ENCODE measurements around the gene SPAG9.
A peak's percentile ranks its signal among the peaks of the same experiment; 100 is the strongest.

SPAG9 gene, protein sequence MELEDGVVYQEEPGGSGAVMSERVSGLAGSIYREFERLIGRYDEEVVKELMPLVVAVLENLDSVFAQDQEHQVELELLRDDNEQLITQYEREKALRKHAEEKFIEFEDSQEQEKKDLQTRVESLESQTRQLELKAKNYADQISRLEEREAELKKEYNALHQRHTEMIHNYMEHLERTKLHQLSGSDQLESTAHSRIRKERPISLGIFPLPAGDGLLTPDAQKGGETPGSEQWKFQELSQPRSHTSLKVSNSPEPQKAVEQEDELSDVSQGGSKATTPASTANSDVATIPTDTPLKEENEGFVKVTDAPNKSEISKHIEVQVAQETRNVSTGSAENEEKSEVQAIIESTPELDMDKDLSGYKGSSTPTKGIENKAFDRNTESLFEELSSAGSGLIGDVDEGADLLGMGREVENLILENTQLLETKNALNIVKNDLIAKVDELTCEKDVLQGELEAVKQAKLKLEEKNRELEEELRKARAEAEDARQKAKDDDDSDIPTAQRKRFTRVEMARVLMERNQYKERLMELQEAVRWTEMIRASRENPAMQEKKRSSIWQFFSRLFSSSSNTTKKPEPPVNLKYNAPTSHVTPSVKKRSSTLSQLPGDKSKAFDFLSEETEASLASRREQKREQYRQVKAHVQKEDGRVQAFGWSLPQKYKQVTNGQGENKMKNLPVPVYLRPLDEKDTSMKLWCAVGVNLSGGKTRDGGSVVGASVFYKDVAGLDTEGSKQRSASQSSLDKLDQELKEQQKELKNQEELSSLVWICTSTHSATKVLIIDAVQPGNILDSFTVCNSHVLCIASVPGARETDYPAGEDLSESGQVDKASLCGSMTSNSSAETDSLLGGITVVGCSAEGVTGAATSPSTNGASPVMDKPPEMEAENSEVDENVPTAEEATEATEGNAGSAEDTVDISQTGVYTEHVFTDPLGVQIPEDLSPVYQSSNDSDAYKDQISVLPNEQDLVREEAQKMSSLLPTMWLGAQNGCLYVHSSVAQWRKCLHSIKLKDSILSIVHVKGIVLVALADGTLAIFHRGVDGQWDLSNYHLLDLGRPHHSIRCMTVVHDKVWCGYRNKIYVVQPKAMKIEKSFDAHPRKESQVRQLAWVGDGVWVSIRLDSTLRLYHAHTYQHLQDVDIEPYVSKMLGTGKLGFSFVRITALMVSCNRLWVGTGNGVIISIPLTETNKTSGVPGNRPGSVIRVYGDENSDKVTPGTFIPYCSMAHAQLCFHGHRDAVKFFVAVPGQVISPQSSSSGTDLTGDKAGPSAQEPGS (N-terminal part only)

DNA sequence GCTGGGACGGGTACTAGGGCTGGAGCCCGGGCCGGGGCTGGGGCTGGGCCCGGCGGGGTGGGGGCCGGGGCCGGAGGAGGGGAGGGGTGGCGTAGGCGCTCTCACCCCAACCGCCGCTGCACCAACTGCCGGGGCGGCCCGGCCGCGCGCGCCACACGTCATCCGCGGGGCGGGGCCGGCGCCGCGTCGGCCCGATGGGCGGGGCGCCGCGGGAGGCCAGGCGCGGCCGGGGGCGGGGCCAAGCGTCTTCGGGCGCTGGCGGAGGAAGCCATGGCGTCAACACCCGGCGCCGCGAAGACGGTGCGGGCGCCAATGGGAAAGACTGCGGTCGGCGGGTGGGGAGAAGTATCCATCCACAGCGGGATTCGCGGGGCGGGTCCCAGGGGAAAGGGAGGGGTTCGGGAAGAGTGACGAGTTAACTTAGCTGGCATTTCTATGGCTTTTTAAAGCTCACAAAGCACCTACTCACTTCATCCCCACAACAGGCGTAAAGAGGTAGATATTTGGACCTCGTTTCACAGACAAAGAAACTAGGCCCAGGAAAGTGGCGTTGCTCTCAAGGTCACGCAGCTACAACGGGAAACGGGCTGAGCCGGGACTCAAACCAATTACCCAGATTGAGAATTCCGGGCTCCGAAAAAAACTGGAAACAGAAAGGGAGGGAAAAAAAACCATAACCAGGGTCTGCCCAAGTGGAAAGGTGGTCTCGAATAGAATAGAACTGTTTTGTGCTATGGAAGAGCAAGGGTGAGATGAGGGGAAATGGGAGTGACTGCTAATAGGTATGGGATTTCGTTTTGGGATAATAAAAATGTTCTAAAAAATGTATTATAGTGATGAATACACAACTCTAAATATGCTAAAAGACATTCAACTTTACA is at the start of gene SPAG9:
SPAG9 (minus strand) TSS at position 130 of the 881 bp plus-strand sequence. CDS start 212 bp downstream, outside the sequence.
- TF ChIP-seq, protein P1, sequence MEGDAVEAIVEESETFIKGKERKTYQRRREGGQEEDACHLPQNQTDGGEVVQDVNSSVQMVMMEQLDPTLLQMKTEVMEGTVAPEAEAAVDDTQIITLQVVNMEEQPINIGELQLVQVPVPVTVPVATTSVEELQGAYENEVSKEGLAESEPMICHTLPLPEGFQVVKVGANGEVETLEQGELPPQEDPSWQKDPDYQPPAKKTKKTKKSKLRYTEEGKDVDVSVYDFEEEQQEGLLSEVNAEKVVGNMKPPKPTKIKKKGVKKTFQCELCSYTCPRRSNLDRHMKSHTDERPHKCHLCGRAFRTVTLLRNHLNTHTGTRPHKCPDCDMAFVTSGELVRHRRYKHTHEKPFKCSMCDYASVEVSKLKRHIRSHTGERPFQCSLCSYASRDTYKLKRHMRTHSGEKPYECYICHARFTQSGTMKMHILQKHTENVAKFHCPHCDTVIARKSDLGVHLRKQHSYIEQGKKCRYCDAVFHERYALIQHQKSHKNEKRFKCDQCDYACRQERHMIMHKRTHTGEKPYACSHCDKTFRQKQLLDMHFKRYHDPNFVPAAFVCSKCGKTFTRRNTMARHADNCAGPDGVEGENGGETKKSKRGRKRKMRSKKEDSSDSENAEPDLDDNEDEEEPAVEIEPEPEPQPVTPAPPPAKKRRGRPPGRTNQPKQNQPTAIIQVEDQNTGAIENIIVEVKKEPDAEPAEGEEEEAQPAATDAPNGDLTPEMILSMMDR (IDR thresholded peaks at IDR 0.05), result no peak
- H3K27ac ChIP-seq, result peak within 1 kb of the TSS; percentile 98

DNA sequence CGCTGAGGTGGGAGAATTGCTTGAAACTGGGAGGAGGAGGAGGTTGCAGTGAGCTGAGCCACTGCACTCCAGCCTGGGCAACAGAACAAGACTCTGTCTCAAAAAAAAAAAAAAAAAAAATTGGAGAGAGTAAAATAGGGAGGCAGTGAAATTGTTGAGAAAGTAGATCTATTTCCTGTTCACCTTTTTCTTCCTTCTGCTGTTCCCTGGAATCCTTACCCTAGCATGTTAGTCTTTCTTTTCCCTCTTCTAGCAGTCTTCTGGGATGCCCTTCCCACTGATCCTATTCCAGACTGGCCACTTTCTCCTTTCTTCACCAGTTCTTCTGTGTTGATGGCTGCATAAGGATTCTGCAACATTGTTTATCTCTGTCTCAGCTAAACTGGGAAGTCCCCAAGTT is 48.7 kb upstream of the SPAG9 start:
- TF ChIP-seq, protein P1 (IDR thresholded peaks at IDR 0.05), result no peak
- TF ChIP-seq ZFX (IDR thresholded peaks at IDR 0.05; ENCODE audit: borderline replicate concordance), result no peak
- H3K27ac ChIP-seq, result no peak overlapping the region

DNA sequence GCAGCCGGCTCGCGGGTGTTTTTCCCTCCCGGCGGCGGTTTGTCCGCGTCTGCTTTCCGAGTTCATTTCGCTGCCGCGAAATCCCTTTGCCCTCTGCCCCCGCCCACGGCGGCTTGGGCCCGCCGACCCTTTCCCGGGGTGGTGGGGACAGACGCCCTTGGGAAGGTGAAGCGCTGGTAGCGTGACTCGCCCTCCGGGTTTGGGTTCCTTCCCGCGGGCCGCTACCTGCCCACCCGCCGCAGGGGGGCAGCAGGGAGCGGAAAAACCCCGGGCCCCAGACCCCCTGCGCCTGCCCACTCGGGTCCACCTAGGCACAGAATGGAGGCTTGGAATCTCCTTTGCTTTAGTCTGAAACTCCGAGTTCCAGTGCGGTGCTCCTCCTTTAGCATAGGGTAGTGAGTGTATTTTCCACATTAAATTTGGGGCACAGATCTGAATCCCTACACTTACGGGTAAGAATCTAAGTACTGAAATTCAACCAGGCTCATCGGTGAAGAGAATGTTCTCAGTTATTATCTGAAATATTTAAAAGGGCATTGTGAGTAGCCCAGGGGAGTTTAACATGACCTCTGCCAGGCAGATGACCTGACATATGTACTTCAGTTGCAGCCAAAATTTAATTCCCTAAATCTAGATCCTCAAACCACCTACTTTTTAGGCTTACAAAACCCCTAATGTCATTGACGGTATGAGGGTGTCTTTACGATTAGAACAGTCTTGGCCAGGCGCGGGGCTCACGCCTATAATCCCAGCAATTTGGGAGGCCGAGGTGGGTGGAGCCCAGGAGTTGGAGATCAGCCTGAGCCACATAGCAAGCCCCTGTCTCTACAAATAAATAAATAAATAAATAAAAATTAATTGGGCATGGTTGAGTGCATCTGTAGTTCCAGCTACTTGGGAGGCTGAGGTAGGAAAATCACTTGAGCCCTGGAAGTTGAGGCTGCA is 46.6 kb upstream of the SPAG9 start:
- H3K27ac ChIP-seq, result peak overlapping the region; percentile 90
- TF ChIP-seq, protein P1 (IDR thresholded peaks at IDR 0.05), result peak; percentile 93
- no peak for TF ChIP-seq ZFX (IDR thresholded peaks at IDR 0.05; ENCODE audit: borderline replicate concordance)

DNA sequence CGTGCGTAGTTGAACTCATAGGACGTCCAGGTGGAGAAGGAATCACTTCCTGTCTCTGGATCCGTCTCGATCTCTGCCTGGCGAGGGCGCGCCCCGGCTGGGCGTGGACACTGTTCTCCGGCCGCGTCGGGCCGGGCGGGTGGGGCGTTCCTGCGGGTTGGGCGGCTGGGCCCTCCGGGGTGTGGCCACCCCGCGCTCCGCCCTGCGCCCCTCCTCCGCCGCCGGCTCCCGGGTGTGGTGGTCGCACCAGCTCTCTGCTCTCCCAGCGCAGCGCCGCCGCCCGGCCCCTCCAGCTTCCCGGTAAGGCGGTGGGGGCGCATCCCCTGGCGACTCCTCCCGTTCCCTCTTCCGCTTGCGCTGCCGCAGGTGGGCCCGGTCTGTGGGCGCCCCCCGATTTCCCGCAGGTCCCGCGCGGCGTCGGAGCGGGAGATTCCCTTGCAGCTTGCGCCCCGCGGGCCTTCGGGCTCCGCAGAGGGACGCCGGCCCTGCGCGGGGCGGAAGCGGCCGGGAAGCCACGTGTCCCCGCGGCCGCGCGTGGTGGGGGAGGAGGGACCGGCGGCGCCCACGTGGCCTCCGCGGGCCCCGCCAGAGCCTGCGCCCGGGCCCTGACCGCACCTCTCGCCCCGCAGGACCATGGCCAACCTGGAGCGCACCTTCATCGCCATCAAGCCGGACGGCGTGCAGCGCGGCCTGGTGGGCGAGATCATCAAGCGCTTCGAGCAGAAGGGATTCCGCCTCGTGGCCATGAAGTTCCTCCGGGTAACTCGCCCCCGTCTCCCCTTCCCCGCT is 45.7 kb upstream of the SPAG9 start, which contains the start of gene NME2:
NME2 (plus strand) TSS at position 214 of the 789 bp plus-strand sequence; CDS start at position 634, 420 bp downstream.
- H3K27ac ChIP-seq, result peak within 1 kb of the TSS; percentile 90
- TF ChIP-seq, protein P1 (IDR thresholded peaks at IDR 0.05), result no peak
- no peak for TF ChIP-seq ZFX (IDR thresholded peaks at IDR 0.05; ENCODE audit: borderline replicate concordance)

DNA sequence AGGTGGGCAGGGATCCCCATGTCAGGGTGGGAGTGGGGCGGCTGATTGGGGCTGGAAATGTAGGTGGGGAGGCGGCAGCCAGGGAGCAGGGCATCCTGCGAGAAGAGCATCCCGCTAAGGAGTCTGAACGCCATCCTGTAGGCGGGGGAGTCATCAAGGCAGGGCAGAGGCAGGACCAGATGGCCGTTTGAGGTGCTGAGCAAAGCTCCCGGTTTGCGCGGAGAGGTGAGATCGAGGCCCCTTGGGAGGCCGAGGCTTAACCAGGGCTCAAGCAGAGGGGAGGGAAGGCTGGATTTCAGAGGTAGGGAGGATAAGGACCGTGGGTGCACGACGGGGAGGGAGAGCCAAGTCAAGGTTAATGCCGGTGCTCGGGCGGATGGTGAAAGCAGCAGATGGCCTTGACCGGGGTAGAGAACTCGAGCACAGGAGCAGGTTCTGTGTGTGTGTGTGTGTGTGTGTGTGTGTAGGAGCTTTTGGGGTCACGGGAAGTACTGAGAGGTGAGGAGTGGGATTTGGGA is 45.1 kb upstream of the SPAG9 start:
- peak overlapping the region; percentile 90 for H3K27ac ChIP-seq
- TF ChIP-seq, protein P1 (IDR thresholded peaks at IDR 0.05), result no peak
- no peak for TF ChIP-seq ZFX (IDR thresholded peaks at IDR 0.05; ENCODE audit: borderline replicate concordance)
